ENCODE measurements around the gene BEST3. TPM values are rescaled to one million over a fixed set of nuclear protein-coding genes. Genes with fewer than 3 reads are reported as not detected.

Gene BEST3
- total and polyA plus RNA-seq, 2 donors (not counting 1 experiment from before 2014, with no cell fraction given), result not detected

GRCh38 chr12:69704357-69704756 is 5.3 kb upstream of the BEST3 start:
- TF ChIP-seq EZH2 (IDR thresholded peaks at IDR 0.05; ENCODE audit: low read length, missing control alignments) (no peak), CTCF (conservative IDR thresholded peaks at IDR 0.05 in 1 of 2, IDR thresholded peaks at IDR 0.05 in 1 of 2; ENCODE audit: low read depth in 1 of 2, low read length in 2 of 2) (no peak)
- Histone ChIP-seq H3K27ac (ENCODE audit: insufficient read depth, low read length) (no peak overlapping the region), H3K79me2 (ENCODE audit: control insufficient read depth, insufficient read depth, low read length) (no peaks in the 10 kb centered on the region), H3K4me1 (ENCODE audit: control insufficient read depth, extremely low read depth, insufficient read depth, low read length) (no peaks in the 10 kb centered on the region), H2AFZ (ENCODE audit: low read length) (no peak overlapping the region), H3K27me3 (ENCODE audit: control insufficient read depth, insufficient read depth, low read length) (no peaks in the 10 kb centered on the region), H4K20me1 (ENCODE audit: control insufficient read depth, extremely low read depth, insufficient read depth, low read length) (no peaks in the 10 kb centered on the region), H3K36me3 (ENCODE audit: control insufficient read depth, insufficient read depth, low read length) (no peaks in the 10 kb centered on the region), H3K4me3 (replicated peaks in 1 of 4; ENCODE audit: control extremely low read depth in 1 of 4, insufficient read depth in 1 of 4, low read depth in 3 of 4, low read length in 4 of 4) (no peak overlapping the region), H3K4me2 (ENCODE audit: extremely low read depth, insufficient read depth, low read length) (no peak overlapping the region), H3K9me3 (ENCODE audit: control insufficient read depth, insufficient read depth, low read depth, low read length) (no peaks in the 10 kb centered on the region), H3K9ac (ENCODE audit: insufficient read depth, low read length) (no peak overlapping the region)
- DNase-seq (ENCODE audit: low read depth in 2 of 2), result no peak

GRCh38 chr12:69703146-69703642 is 4.1 kb upstream of the BEST3 start:
- H3K4me1 ChIP-seq (ENCODE audit: control insufficient read depth, extremely low read depth, insufficient read depth, low read length), result no peaks in the 10 kb centered on the region
- no peak for DNase-seq (ENCODE audit: low read depth in 2 of 2)
- no peaks in the 10 kb centered on the region for H3K9me3 ChIP-seq (ENCODE audit: control insufficient read depth, insufficient read depth, low read depth, low read length)
- H3K27ac ChIP-seq (ENCODE audit: insufficient read depth, low read length), result no peak overlapping the region
- no peaks in the 10 kb centered on the region for H3K79me2 ChIP-seq (ENCODE audit: control insufficient read depth, insufficient read depth, low read length)
- H4K20me1 ChIP-seq (ENCODE audit: control insufficient read depth, extremely low read depth, insufficient read depth, low read length), result no peaks in the 10 kb centered on the region
- H3K4me3 ChIP-seq (replicated peaks in 1 of 4; ENCODE audit: control extremely low read depth in 1 of 4, insufficient read depth in 1 of 4, low read depth in 3 of 4, low read length in 4 of 4), result no peak overlapping the region
- no peak overlapping the region for H2AFZ ChIP-seq (ENCODE audit: low read length)
- no peak overlapping the region for H3K9ac ChIP-seq (ENCODE audit: insufficient read depth, low read length)
- H3K27me3 ChIP-seq (ENCODE audit: control insufficient read depth, insufficient read depth, low read length), result no peaks in the 10 kb centered on the region
- H3K4me2 ChIP-seq (ENCODE audit: extremely low read depth, insufficient read depth, low read length), result no peak overlapping the region
- TF ChIP-seq CTCF (conservative IDR thresholded peaks at IDR 0.05 in 1 of 2, IDR thresholded peaks at IDR 0.05 in 1 of 2; ENCODE audit: low read depth in 1 of 2, low read length in 2 of 2) (no peak), EZH2 (IDR thresholded peaks at IDR 0.05; ENCODE audit: low read length, missing control alignments) (no peak)
- no peaks in the 10 kb centered on the region for H3K36me3 ChIP-seq (ENCODE audit: control insufficient read depth, insufficient read depth, low read length)

GRCh38 chr12:69701826-69702225 is 2.7 kb upstream of the BEST3 start:
- no peak overlapping the region for H3K4me3 ChIP-seq (replicated peaks in 1 of 4; ENCODE audit: control extremely low read depth in 1 of 4, insufficient read depth in 1 of 4, low read depth in 3 of 4, low read length in 4 of 4)
- no peaks in the 10 kb centered on the region for H3K9me3 ChIP-seq (ENCODE audit: control insufficient read depth, insufficient read depth, low read depth, low read length)
- H3K36me3 ChIP-seq (ENCODE audit: control insufficient read depth, insufficient read depth, low read length), result no peaks in the 10 kb centered on the region
- no peak overlapping the region for H2AFZ ChIP-seq (ENCODE audit: low read length)
- H3K4me1 ChIP-seq (ENCODE audit: control insufficient read depth, extremely low read depth, insufficient read depth, low read length), result no peaks in the 10 kb centered on the region
- TF ChIP-seq EZH2 (IDR thresholded peaks at IDR 0.05; ENCODE audit: low read length, missing control alignments), result no peak
- no peak for TF ChIP-seq CTCF (conservative IDR thresholded peaks at IDR 0.05 in 1 of 2, IDR thresholded peaks at IDR 0.05 in 1 of 2; ENCODE audit: low read depth in 1 of 2, low read length in 2 of 2)
- no peaks in the 10 kb centered on the region for H4K20me1 ChIP-seq (ENCODE audit: control insufficient read depth, extremely low read depth, insufficient read depth, low read length)
- H3K27me3 ChIP-seq (ENCODE audit: control insufficient read depth, insufficient read depth, low read length), result no peaks in the 10 kb centered on the region
- no peak overlapping the region for H3K27ac ChIP-seq (ENCODE audit: insufficient read depth, low read length)
- no peak for DNase-seq (ENCODE audit: low read depth in 2 of 2)
- no peak overlapping the region for H3K4me2 ChIP-seq (ENCODE audit: extremely low read depth, insufficient read depth, low read length)
- no peak overlapping the region for H3K9ac ChIP-seq (ENCODE audit: insufficient read depth, low read length)
- H3K79me2 ChIP-seq (ENCODE audit: control insufficient read depth, insufficient read depth, low read length), result no peaks in the 10 kb centered on the region

Measured in fibroblast of lung (primary cell).